Stimulated activated CD8-positive, alpha-beta memory T cell treated with anti-CD3 and anti-CD28 coated beads, Interleukin-4, amount 100 ng/mL, for 24 hours (primary cell): ENCODE measurements around the gene PRKAG1.
A peak's percentile ranks its signal among the peaks of the same experiment; 100 is the strongest.

Experiments used
- DNase-seq: peaks from one replicate; pipeline ENCODE4 v3.0.0-alpha.2; 2020; ENCODE audit warnings: low read depth

PRKAG1 gene

DNA sequence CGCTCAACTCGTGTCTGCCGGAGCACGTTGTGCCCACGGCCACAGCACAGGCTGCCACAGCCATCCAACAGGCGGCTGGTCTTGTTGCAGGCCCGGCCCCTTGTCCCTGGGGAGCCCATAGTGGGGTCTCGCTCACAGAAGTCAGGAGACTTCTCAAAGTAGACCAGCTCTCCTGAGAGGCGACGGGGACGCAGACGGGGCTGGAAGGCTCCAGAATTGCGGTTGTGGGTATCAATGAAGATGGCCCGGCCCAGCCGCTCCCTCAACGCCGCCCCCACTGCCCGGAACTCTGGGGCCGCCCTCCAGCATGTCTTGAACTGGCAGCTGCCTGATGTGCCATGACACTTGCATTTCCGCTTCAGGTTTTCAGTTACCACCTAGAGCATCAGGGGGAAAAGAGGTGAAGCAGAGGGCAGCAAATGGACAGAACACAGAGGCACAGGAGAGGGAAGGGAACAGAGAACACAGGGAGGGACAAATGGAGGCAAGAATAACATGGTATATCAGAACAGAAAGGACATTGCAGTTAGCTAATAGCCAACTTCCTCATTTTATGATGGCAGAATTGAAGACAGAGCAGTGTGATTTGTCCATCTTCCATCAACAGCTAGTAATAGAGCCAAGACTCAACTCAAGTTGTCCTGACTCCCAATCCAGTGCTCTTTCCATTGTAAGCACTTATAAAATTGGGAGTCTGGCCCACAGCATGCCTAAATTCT, 52.2 kb downstream of the PRKAG1 start:
- no peak for DNase-seq

DNA sequence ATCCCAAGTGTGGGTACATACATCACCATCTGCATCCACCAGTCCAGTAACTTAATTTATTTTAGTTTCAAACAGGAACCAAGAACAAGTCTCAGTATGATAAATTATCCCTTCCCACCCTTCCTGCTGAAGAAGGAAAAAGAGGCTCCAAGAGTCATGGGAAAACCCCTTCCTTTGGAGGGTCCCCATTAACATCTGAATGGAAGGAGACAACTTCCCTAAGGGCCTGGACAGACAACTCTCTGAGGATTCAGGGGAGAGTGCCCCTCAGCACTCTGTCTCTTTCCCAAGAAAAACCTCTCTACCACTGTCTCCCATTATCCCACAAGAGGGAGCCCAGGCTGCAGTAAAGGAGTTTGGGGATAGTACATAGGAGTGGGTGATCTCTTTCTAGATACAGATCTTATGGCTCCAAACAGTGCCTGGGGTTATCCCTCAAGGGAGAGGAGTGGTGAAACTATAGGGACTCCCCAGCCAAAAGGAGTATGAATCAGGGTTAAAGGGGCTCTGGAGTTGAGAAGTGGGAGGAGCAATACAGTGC, 53.2 kb downstream of the PRKAG1 start:
- no peak for DNase-seq

DNA sequence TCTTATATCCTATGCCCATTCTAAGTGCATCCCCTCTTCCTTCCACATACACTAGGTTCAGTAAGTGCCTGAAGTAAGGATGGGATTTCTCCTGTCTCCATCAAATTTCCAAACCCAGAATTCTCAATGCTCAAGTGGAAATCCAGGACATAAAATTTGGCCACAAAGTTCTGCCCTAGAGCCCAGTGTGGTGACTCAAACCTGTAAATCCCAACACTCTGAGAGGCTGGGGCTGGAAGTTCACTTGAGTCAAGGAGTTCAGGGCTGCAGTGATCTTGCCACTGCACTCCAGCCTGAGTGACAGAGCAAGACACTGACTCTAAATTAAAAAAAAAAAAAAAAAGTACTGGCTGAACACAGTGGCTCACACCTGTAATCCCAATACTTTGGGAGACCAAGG, 56.8 kb downstream of the PRKAG1 start:
- no peak for DNase-seq

DNA sequence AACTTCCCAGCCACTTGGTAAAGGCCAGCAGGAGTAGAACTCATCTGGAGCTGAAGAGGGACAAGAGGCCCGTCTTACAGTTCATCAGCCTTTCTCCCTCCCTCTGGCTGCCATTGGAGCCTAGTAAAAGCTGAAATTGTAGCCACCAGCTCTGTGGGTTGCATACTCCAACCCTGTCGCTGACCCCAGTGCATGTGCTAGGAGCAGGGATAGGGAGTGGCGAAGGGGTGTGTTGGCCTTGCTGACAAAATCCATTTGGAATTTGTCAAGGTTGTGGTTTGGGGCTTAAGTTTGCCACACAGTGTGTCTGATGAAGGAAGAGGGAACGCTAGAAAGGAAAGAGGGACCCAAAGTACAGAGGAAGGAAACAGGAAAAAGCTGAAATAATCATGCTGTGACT, 57.2 kb downstream of the PRKAG1 start:
- no peak for DNase-seq

DNA sequence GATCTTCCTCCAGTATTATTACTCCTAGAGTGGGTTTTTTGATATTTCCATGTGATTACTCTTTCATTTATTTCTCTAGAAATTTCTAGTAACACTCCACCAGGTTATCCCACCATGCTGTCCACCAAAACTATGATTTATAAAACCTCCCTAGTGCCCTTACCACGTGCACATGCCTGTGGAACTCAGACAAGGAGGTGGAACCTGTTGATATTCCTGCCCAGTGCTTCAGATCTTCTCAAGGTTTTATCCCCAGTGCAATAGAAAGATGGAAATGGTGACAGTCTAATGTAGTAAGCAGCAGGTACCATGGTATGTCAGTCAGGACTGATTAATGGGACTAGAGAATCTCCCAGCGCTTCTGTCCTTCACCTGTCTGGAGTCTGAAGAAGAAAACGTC, 57.7 kb downstream of the PRKAG1 start:
- DNase-seq, result no peak

DNA sequence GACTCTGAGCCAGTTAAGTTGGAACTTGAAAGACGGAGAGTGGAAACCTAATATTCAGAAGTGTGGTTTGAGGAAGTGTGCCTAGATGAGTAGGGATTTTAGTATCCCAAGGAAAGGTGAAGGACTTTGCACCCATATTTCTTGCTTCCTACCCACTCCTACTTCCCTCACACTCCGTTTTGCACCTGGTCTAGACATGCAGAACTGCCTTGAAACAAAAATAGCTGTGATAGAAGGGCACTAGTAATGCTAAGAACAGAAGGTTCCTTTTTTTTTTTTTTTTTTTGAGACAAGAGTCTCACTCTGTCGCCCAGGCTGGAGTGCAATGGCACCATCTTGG, 60.6 kb downstream of the PRKAG1 start:
- no peak for DNase-seq

DNA sequence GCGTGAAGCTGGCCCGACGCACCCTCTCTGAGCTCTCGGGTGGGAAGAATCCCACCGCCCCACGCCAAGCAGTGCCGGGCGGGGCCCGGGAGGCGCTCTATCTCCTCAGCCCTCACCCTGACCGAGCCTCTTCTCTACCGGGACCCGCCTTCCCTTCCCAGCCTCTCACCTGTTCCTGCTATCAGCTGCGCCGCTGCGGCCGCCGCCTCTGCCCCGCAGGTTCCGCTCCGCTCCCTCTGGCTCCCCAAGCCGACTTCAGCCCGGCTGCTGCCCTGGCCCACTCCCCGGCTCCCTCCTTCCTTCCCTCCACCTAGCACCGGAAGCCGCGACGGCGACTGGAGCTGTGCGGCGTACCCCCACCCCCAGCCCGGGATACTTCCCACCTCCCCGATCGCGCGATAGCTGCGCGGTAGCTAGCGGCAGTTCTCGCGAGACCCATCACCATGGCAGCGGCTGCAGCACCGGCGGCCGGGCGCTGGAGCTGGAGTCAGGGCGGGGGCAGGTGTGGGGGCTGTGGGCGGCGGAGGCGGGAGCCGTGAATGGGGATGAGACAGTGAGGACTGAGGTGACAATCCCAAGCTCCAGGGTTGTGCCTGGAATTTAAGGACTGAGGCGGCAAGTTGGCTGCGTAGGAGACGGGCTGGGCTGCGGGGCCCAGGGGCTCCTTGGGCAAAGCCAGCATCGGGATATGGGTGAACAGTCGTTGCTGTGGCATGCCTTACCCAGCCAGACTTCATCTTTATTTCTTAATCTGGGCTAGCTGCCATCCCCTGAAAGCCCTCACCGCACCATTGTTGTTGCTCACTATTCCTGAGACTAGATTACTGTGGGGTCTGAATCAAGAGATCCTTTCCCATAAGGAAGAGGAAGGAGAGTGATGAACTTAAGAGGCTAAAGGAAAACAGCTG, 61.2 kb downstream of the PRKAG1 start, which contains the start of gene ARF3:
Gene ARF3 (minus strand): TSS at position 347 of the 908 bp plus-strand sequence. CDS start 16,392 bp downstream, outside the sequence.
- DNase-seq, result peak; percentile 89

DNA sequence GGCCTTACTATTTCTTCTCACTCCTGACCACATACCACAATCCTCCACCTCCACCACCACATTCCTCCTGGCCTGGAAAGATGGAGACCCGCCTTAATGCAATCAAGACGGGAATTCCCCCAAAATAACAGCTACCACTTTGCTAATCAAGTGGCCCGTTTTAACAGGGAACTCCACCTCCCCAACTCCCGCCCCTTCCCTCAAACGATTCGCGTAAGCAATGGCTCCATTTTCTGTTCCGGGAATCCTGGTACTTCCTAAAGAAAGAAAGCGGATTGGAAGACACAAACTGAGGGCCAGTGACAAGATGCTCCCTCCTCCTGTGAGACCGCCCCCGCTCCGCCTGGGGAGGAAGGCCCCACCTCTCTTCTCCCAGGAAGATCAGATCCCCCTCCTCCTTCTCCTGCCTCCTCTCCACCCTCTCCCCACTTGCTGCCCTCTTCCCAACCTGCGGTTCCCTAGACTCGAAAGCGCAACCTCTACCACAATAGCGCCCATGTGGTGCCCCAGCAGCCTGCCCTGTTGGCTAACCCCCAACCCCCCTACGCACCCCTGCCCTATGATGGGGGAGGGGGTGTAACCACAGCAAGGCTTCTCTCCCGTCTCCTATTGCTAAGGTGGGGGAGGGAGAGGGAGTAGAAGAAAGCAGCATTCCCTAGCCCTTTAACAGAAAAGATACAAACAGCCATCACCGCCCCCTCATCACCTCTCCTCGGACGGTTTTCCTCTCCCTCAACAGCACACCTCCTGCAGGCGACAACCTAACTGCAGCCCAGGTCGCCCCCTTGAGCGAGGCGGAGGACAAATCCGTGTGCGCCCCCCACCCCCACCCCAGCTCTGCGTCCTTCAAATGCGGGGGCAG, 62.1 kb downstream of the PRKAG1 start:
- no peak for DNase-seq

DNA sequence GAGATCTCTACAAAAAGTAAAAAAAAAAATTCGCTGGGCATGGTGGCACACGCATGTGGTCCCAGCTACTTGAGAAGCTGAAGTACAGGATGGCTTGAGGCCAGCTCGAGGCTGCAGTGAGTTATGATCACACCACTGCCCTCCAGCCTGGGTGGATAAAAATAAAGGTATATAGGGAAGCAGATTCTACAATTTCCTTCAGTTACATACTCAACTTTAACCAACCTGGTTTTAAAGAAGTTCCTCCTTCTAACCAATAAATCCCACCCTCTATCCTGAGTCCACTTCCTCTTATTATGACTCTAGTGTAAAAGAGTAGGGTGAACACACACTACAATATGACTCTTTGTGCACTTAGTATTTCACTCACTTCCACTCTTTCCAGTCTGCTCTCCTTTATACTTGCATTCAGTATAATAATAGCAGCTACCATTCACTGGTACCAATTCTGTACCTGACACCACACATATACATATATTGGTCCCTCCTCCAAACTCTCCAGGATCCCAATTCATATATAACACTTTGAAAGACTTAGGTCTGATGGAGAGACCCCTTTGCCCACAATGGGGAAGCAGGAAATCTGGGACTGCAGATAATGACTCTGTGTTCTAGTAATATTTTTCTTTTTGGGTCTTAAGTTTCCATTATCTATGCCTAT, 63.6 kb downstream of the PRKAG1 start:
- DNase-seq, result no peak

DNA sequence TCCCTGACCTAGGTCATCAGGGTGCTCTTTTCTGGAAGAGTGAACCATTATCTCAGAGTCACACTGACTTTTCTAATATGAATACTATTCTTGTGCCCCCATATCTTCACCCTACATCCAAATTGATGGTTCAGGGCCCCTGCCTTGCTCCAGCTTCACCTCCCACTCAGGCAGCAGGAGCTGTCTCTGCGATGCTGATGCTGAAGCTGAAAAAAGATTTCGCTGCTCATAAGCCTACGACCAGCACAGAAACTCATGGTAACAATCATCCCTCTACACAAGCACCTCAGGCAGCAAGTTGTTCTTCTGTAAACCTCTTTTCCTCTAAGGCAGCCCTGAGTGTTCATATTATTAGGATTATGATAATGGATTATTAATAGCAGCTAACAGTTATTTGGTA, 64.5 kb downstream of the PRKAG1 start:
- DNase-seq, result no peak

DNA sequence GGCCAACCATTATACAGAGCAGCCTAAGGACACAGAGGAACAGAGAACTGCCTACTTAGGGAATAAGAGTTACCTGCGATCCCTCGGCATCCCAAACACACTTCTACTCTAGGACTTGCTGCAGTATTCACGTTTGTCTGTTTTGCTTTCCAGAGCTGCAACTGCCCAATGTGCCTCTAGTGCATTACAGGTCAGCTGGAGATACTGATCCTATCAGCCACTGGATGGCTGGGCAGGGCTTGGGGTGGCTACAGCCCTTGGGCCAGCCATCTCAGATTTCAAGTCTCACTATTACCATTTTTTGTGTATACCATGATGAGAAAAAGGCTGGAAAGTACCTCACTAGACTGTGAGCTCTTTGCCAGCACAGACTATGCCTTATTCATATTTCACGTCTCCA, 65.9 kb downstream of the PRKAG1 start:
- DNase-seq, result no peak
